Measurements from ENCODE around the gene NOVA2.
A peak's percentile ranks its signal among the peaks of the same experiment; 100 is the strongest.

The NOVA2 gene

GRCh38 chr19:45973553-45974338 lies at the start of gene NOVA2:
TSS of gene NOVA2 (minus strand) at chr19:45973865. CDS start at chr19:45973351, 514 bp downstream.
- peaks cover 22% of the 10 kb centered on the region for H3K36me3 ChIP-seq (ENCODE audit: insufficient read depth, low read length)
- peak within 1 kb of the TSS; percentile 70 for H3K4me3 ChIP-seq (ENCODE audit: low read length)
- peaks cover 47% of the 10 kb centered on the region for H3K4me1 ChIP-seq (ENCODE audit: insufficient read depth, low read length)
- no peaks in the 10 kb centered on the region for H3K9me3 ChIP-seq (ENCODE audit: low read length)
- no peak within 1 kb of the TSS for H2AFZ ChIP-seq (ENCODE audit: low read depth, low read length)
- H3K27me3 ChIP-seq (ENCODE audit: insufficient read depth, low read length), result no peaks in the 10 kb centered on the region

- Histone ChIP-seq H2AFZ (ENCODE audit: low read depth, low read length) (no peak overlapping the region), H3K27me3 (ENCODE audit: insufficient read depth, low read length) (no peaks in the 10 kb centered on the region), H3K9me3 (ENCODE audit: low read length) (no peaks in the 10 kb centered on the region), H3K4me3 (ENCODE audit: low read length) (no peak overlapping the region), H3K36me3 (ENCODE audit: insufficient read depth, low read length) (peaks cover 6% of the 10 kb centered on the region), H3K4me1 (ENCODE audit: insufficient read depth, low read length) (no peaks in the 10 kb centered on the region)
Observed at GRCh38 chr19:46023311-46023779, 49.7 kb upstream of the NOVA2 start.

GRCh38 chr19:46022431-46023310 lies 49.0 kb upstream of the NOVA2 start, which contains the start of gene PGLYRP1:
TSS of gene PGLYRP1 (minus strand) at chr19:46023053. CDS start at chr19:46023021, 32 bp downstream.
- no peaks in the 10 kb centered on the region for H3K9me3 ChIP-seq (ENCODE audit: low read length)
- no peaks in the 10 kb centered on the region for H3K4me1 ChIP-seq (ENCODE audit: insufficient read depth, low read length)
- H3K36me3 ChIP-seq (ENCODE audit: insufficient read depth, low read length), result peaks cover 12% of the 10 kb centered on the region
- H3K4me3 ChIP-seq (ENCODE audit: low read length), result no peak within 1 kb of the TSS
- H3K27me3 ChIP-seq (ENCODE audit: insufficient read depth, low read length), result no peaks in the 10 kb centered on the region
- H2AFZ ChIP-seq (ENCODE audit: low read depth, low read length), result no peak within 1 kb of the TSS

GRCh38 chr19:46022061-46022430 lies 48.4 kb upstream of the NOVA2 start:
- no peaks in the 10 kb centered on the region for H3K9me3 ChIP-seq (ENCODE audit: low read length)
- H3K4me3 ChIP-seq (ENCODE audit: low read length), result no peak overlapping the region
- H3K36me3 ChIP-seq (ENCODE audit: insufficient read depth, low read length), result peaks cover 12% of the 10 kb centered on the region
- no peaks in the 10 kb centered on the region for H3K4me1 ChIP-seq (ENCODE audit: insufficient read depth, low read length)
- H3K27me3 ChIP-seq (ENCODE audit: insufficient read depth, low read length), result no peaks in the 10 kb centered on the region
- H2AFZ ChIP-seq (ENCODE audit: low read depth, low read length), result no peak overlapping the region

- H3K36me3 ChIP-seq (ENCODE audit: insufficient read depth, low read length), result peaks cover 12% of the 10 kb centered on the region
- no peaks in the 10 kb centered on the region for H3K9me3 ChIP-seq (ENCODE audit: low read length)
- peaks cover under 1% of the 10 kb centered on the region for H3K4me1 ChIP-seq (ENCODE audit: insufficient read depth, low read length)
- no peak overlapping the region for H2AFZ ChIP-seq (ENCODE audit: low read depth, low read length)
- H3K4me3 ChIP-seq (ENCODE audit: low read length), result no peak overlapping the region
- no peaks in the 10 kb centered on the region for H3K27me3 ChIP-seq (ENCODE audit: insufficient read depth, low read length)
Observed at GRCh38 chr19:46021531-46022041, 47.9 kb upstream of the NOVA2 start.

- H3K9me3 ChIP-seq (ENCODE audit: low read length), result no peaks in the 10 kb centered on the region
- no peak overlapping the region for H2AFZ ChIP-seq (ENCODE audit: low read depth, low read length)
- H3K4me1 ChIP-seq (ENCODE audit: insufficient read depth, low read length), result peaks cover 6% of the 10 kb centered on the region
- no peak overlapping the region for H3K4me3 ChIP-seq (ENCODE audit: low read length)
- peaks cover 9% of the 10 kb centered on the region for H3K36me3 ChIP-seq (ENCODE audit: insufficient read depth, low read length)
- no peaks in the 10 kb centered on the region for H3K27me3 ChIP-seq (ENCODE audit: insufficient read depth, low read length)
Observed at GRCh38 chr19:46020819-46021125, 47.1 kb upstream of the NOVA2 start.

- Histone ChIP-seq H2AFZ (ENCODE audit: low read depth, low read length) (no peak overlapping the region), H3K4me3 (ENCODE audit: low read length) (no peak overlapping the region), H3K4me1 (ENCODE audit: insufficient read depth, low read length) (peaks cover 6% of the 10 kb centered on the region), H3K36me3 (ENCODE audit: insufficient read depth, low read length) (peaks cover 14% of the 10 kb centered on the region), H3K9me3 (ENCODE audit: low read length) (no peaks in the 10 kb centered on the region), H3K27me3 (ENCODE audit: insufficient read depth, low read length) (no peaks in the 10 kb centered on the region)
Observed at GRCh38 chr19:46019270-46019669, 45.6 kb upstream of the NOVA2 start.

- no peaks in the 10 kb centered on the region for H3K27me3 ChIP-seq (ENCODE audit: insufficient read depth, low read length)
- H3K36me3 ChIP-seq (ENCODE audit: insufficient read depth, low read length), result peaks cover 15% of the 10 kb centered on the region
- peaks cover 6% of the 10 kb centered on the region for H3K4me1 ChIP-seq (ENCODE audit: insufficient read depth, low read length)
- no peak overlapping the region for H3K4me3 ChIP-seq (ENCODE audit: low read length)
- no peaks in the 10 kb centered on the region for H3K9me3 ChIP-seq (ENCODE audit: low read length)
- no peak overlapping the region for H2AFZ ChIP-seq (ENCODE audit: low read depth, low read length)
Observed at GRCh38 chr19:46018729-46019251, 45.1 kb upstream of the NOVA2 start.

GRCh38 chr19:46017874-46018675 lies 44.4 kb upstream of the NOVA2 start:
- Histone ChIP-seq H3K4me1 (ENCODE audit: insufficient read depth, low read length) (peaks cover 6% of the 10 kb centered on the region), H3K36me3 (ENCODE audit: insufficient read depth, low read length) (peaks cover 15% of the 10 kb centered on the region), H2AFZ (ENCODE audit: low read depth, low read length) (no peak overlapping the region), H3K9me3 (ENCODE audit: low read length) (no peaks in the 10 kb centered on the region), H3K4me3 (ENCODE audit: low read length) (no peak overlapping the region), H3K27me3 (ENCODE audit: insufficient read depth, low read length) (no peaks in the 10 kb centered on the region)

GRCh38 chr19:46017095-46017429 lies 43.4 kb upstream of the NOVA2 start:
- H3K9me3 ChIP-seq (ENCODE audit: low read length), result no peaks in the 10 kb centered on the region

GRCh38 chr19:46016426-46017094 lies 42.9 kb upstream of the NOVA2 start:
- H3K9me3 ChIP-seq (ENCODE audit: low read length), result no peaks in the 10 kb centered on the region
- no peak overlapping the region for H2AFZ ChIP-seq (ENCODE audit: low read depth, low read length)
- H3K36me3 ChIP-seq (ENCODE audit: insufficient read depth, low read length), result peaks cover 15% of the 10 kb centered on the region
- H3K4me1 ChIP-seq (ENCODE audit: insufficient read depth, low read length), result peaks cover 6% of the 10 kb centered on the region
- no peaks in the 10 kb centered on the region for H3K27me3 ChIP-seq (ENCODE audit: insufficient read depth, low read length)
- H3K4me3 ChIP-seq (ENCODE audit: low read length), result peak overlapping the region; percentile 35

More at GRCh38 chr19:46017095-46017429, 43.4 kb upstream of the NOVA2 start:
- Histone ChIP-seq H3K4me1 (ENCODE audit: insufficient read depth, low read length) (peaks cover 6% of the 10 kb centered on the region), H3K36me3 (ENCODE audit: insufficient read depth, low read length) (peaks cover 15% of the 10 kb centered on the region), H3K27me3 (ENCODE audit: insufficient read depth, low read length) (no peaks in the 10 kb centered on the region), H3K4me3 (ENCODE audit: low read length) (no peak overlapping the region), H2AFZ (ENCODE audit: low read depth, low read length) (no peak overlapping the region)
